GM23338 (cell line): ENCODE results near the gene TSHZ2. TPM values are rescaled to one million over a fixed set of nuclear protein-coding genes. Genes with fewer than 3 reads are reported as not detected.

ENCODE experiments used
- ATAC-seq: fragments of 200-7000 bp; cut with Tn5 transposase; 3 replicates; pipeline ENCODE4 v1.9.1; 2020
- DNase-seq: peaks from one replicate; pipeline ENCODE4 v3.0.0-alpha.2; 2015; ENCODE audit warnings: low spot score
- H2AFZ ChIP-seq: fragments of 200-600 bp; sonication (generic); 2 replicates; pipeline ENCODE4 v1.8.0; 2016; ENCODE audit warnings: antibody characterized with exemption, mild to moderate bottlenecking, moderate library complexity
- H3F3A ChIP-seq: fragments of 200-600 bp; sonication (generic); replicated peaks from 2 replicates; pipeline ENCODE4 v1.8.0; 2017; ENCODE audit warnings: antibody characterized with exemption, mixed run types, low read depth
- H3K27ac ChIP-seq: fragments of 200-600 bp; sonication (generic); 2 replicates; pipeline ENCODE4 v1.6.1; 2016; ENCODE audit warnings: low read depth
- H3K27me3 ChIP-seq: fragments of 200-600 bp; sonication (generic); 2 replicates; pipeline ENCODE4 v1.8.0; 2016; ENCODE audit warnings: mild to moderate bottlenecking, mixed run types, moderate library complexity; ENCODE audit not compliant: insufficient read depth
- H3K36me3 ChIP-seq: fragments of 200-600 bp; sonication (generic); 2 replicates; pipeline ENCODE4 v1.8.0; 2016; ENCODE audit warnings: mild to moderate bottlenecking; ENCODE audit not compliant: insufficient read depth
- H3K4me1 ChIP-seq: fragments of 200-600 bp; sonication (generic); 2 replicates; pipeline ENCODE4 v1.8.0; 2016; ENCODE audit warnings: mild to moderate bottlenecking, moderate library complexity; ENCODE audit not compliant: insufficient read depth
- H3K4me2 ChIP-seq: fragments of 200-600 bp; sonication (generic); 2 replicates; pipeline ENCODE4 v1.7.1; 2017; ENCODE audit warnings: mixed run types
- H3K4me3 ChIP-seq: fragments of 200-600 bp; sonication (generic); 2 replicates; pipeline ENCODE4 v1.6.1; 2016; ENCODE audit warnings: mixed run types
- H3K79me2 ChIP-seq: fragments of 200-600 bp; sonication (generic); replicated peaks from 2 replicates; pipeline ENCODE4 v1.8.0; 2017; ENCODE audit warnings: mild to moderate bottlenecking; ENCODE audit not compliant: insufficient read depth
- H3K9me2 ChIP-seq: fragments of 200-600 bp; sonication (generic); 2 replicates; pipeline ENCODE4 v1.8.0; 2017; ENCODE audit not compliant: insufficient read depth
- H4K20me1 ChIP-seq: fragments of 200-600 bp; sonication (generic); replicated peaks from 2 replicates; pipeline ENCODE4 v1.8.0; 2017; ENCODE audit warnings: mild to moderate bottlenecking; ENCODE audit not compliant: insufficient read depth
- H3K27ac Mint-ChIP-seq: 2 replicates; pipeline ENCODE4 v1.8.0; 2020; ENCODE audit warnings: inconsistent platforms, mild to moderate bottlenecking, moderate library complexity, mixed read lengths
- H3K27me3 Mint-ChIP-seq: 3 replicates; pipeline ENCODE4 v1.8.0; 2022; ENCODE audit warnings: low read depth, mild to moderate bottlenecking, moderate library complexity, mixed read lengths, inconsistent platforms; ENCODE audit not compliant: insufficient read depth, poor library complexity
- H3K36me3 Mint-ChIP-seq: 3 replicates; pipeline ENCODE4 v1.8.0; 2021; ENCODE audit warnings: low read depth, mild to moderate bottlenecking, inconsistent platforms, moderate library complexity, mixed read lengths
- H3K4me1 Mint-ChIP-seq: 3 replicates; pipeline ENCODE4 v1.8.0; 2020; ENCODE audit warnings: mild to moderate bottlenecking, inconsistent platforms, mixed read lengths
- H3K4me3 Mint-ChIP-seq: 3 replicates; pipeline ENCODE4 v1.8.0; 2021; ENCODE audit warnings: moderate library complexity, mild to moderate bottlenecking, inconsistent platforms, mixed read lengths
- H3K9me3 Mint-ChIP-seq: 3 replicates; pipeline ENCODE4 v1.8.0; 2020; ENCODE audit warnings: moderate library complexity, mild to moderate bottlenecking, inconsistent platforms, mixed read lengths
- CREB1 ChIP-seq: fragments of 250-450 bp; sonication (Bioruptor Pico); IDR thresholded peaks from 2 replicates; pipeline ENCODE4 v1.5.0; 2020; ENCODE audit warnings: low read depth, mild to moderate bottlenecking, moderate library complexity
- EZH2 ChIP-seq: fragments of 200-600 bp; sonication (generic); IDR thresholded peaks from one replicate; pipeline ENCODE4 v1.8.0; 2017; ENCODE audit warnings: antibody characterized with exemption, mild to moderate bottlenecking, low read depth; ENCODE audit not compliant: unreplicated experiment
- EZH2phosphoT487 ChIP-seq: fragments of 200-600 bp; sonication (generic); IDR thresholded peaks from one replicate; pipeline ENCODE4 v1.8.1; 2018; ENCODE audit warnings: antibody characterized with exemption; ENCODE audit not compliant: unreplicated experiment
- JUNB ChIP-seq: IDR thresholded peaks from one replicate; pipeline ENCODE4 v1.6.1; 2016; ENCODE audit warnings: antibody characterized with exemption; ENCODE audit not compliant: unreplicated experiment
- NANOG ChIP-seq: IDR thresholded peaks from 2 replicates; pipeline ENCODE4 v1.6.1; 2016; ENCODE audit warnings: antibody characterized with exemption, borderline replicate concordance
- POLR2AphosphoS5 ChIP-seq: IDR thresholded peaks from 2 replicates; pipeline ENCODE4 v1.6.1; 2016; ENCODE audit warnings: antibody characterized with exemption, low read depth
- STAT1 ChIP-seq: IDR thresholded peaks from one replicate; pipeline ENCODE4 v1.6.1; 2016; ENCODE audit warnings: antibody characterized with exemption; ENCODE audit not compliant: unreplicated experiment
- ZNF114 ChIP-seq: fragments of 250-450 bp; sonication (Bioruptor Pico); IDR thresholded peaks from 2 replicates; pipeline ENCODE4 v1.5.0; 2020; ENCODE audit warnings: mild to moderate bottlenecking, moderate library complexity
- ZNF331 ChIP-seq: fragments of 250-450 bp; sonication (Bioruptor Pico); IDR thresholded peaks from 2 replicates; pipeline ENCODE4 v1.5.0; 2020; ENCODE audit warnings: low read depth, mild to moderate bottlenecking, moderate library complexity
- polyA plus RNA-seq: library from polyadenylated mRNA; unstranded; fragments of >200 nt; fragmentation: Nextera tagmentation; extraction: Ambion mirVana; gene quantifications from 2 replicates; pipeline ENCODE4 v1.2.1, GENCODE V29; 2016
- total RNA-seq: library from RNA; depleted of rRNA; stranded (reverse); fragments of >200 nt; shearing (Covaris generic); gene quantifications from 2 replicates; pipeline ENCODE4 v1.2.3, GENCODE V29; 2014
- TF ChIP-seq, protein P1 (sequence below): fragments of 250-450 bp; sonication (Bioruptor Pico); IDR thresholded peaks from 2 replicates; pipeline ENCODE4 v1.5.0; 2020; ENCODE audit warnings: mild to moderate bottlenecking, moderate library complexity
- TF ChIP-seq, protein P2 (sequence below), 2 experiments: fragments of 200-600 bp in 1 of 2; sonication (generic) in 1 of 2; conservative IDR thresholded peaks; 2 replicates each; pipeline versions ENCODE4 v1.5.1 to v1.6.1; 2016 to 2017; ENCODE audit warnings: antibody characterized with exemption in 2 of 2, low read depth in 2 of 2, mild to moderate bottlenecking in 2 of 2, moderate library complexity in 1 of 2
- TF ChIP-seq, protein P3 (sequence below): IDR thresholded peaks from 2 replicates; pipeline ENCODE4 v1.6.1; 2016; ENCODE audit warnings: antibody characterized with exemption

Gene TSHZ2
- total and polyA plus RNA-seq, 2 experiments from 2014 or later, result 0.49 to 1.3 TPM

DNA sequence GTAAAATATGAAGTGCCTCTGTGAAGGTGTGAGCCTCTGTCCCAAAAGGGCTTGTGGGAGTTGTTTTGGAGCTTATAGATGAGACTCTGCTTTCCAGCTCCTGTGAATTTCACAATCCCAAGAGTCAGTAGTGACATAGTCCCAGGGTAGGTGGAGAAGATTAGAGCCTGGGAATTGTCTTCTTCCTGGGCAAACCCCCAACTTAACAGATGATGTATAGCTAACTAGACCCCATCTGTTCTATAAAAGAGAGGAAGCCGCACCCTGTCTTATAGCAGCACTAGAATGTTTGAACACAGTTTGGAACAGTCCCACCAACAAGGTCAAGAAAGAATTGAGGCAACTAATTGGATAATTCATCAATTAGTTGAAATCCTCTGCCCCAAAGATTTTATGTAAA lies 326.8 kb downstream of the TSHZ2 start:
- ATAC-seq (no peak), DNase-seq (no peak)
- H3K4me1 Mint-ChIP-seq, result no peaks in the 10 kb centered on the region
- H3K4me1 ChIP-seq, result no peaks in the 10 kb centered on the region
- no peak overlapping the region for H3K4me3 ChIP-seq
- H2AFZ ChIP-seq, result no peak overlapping the region
- H3K27ac ChIP-seq, result no peak overlapping the region
- no peaks in the 10 kb centered on the region for H3K36me3 Mint-ChIP-seq
- H3K36me3 ChIP-seq, result no peaks in the 10 kb centered on the region
- H3F3A ChIP-seq, result no peaks in the 10 kb centered on the region
- TF ChIP-seq ZNF114 (CRISPR knock-in tag) (no peak), POLR2AphosphoS5 (no peak)
- H3K4me3 Mint-ChIP-seq, result no peak overlapping the region
- H3K9me2 ChIP-seq, result no peaks in the 10 kb centered on the region
- no peak overlapping the region for H3K4me2 ChIP-seq
- no peaks in the 10 kb centered on the region for H3K79me2 ChIP-seq
- no peaks in the 10 kb centered on the region for H3K27me3 ChIP-seq
- H3K27ac Mint-ChIP-seq, result no peak overlapping the region
- no peaks in the 10 kb centered on the region for H3K9me3 Mint-ChIP-seq
- H4K20me1 ChIP-seq, result no peaks in the 10 kb centered on the region
- peaks cover 2% of the 10 kb centered on the region for H3K27me3 Mint-ChIP-seq

DNA sequence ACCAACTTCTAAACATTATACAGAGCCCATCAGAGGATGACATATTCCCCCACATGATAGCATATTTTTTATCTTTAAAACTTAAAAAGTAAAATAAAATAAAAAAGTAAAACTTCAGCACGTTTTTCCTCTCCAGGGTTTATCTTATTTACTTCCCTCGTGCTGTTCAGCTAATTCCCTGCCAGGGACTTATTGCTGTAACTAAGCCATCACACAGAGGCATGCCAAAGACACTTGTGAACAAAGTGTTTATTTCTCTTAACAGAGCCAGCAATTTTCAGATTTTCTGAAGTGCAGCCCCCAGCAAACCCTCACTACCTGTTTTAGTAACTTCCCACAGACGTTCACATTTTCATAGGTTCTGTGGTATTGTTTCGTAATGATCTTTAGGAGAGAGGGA lies 327.7 kb downstream of the TSHZ2 start:
- H3K27ac ChIP-seq, result no peak overlapping the region
- no peaks in the 10 kb centered on the region for H3K79me2 ChIP-seq
- H3K36me3 ChIP-seq, result no peaks in the 10 kb centered on the region
- no peaks in the 10 kb centered on the region for H3K9me2 ChIP-seq
- ATAC-seq, result no peak
- no peak overlapping the region for H3K4me3 ChIP-seq
- Mint-ChIP-seq H3K27ac (no peak overlapping the region), H3K4me3 (no peak overlapping the region), H3K9me3 (no peaks in the 10 kb centered on the region), H3K27me3 (no peaks in the 10 kb centered on the region), H3K4me1 (no peaks in the 10 kb centered on the region), H3K36me3 (no peaks in the 10 kb centered on the region)
- no peaks in the 10 kb centered on the region for H3K4me1 ChIP-seq
- H3K4me2 ChIP-seq, result no peak overlapping the region
- H2AFZ ChIP-seq, result 0 out of 2 replicates have a peak overlapping the region, but pooled peaks have one; percentile 28
- no peak for DNase-seq
- no peaks in the 10 kb centered on the region for H3F3A ChIP-seq
- H3K27me3 ChIP-seq, result no peaks in the 10 kb centered on the region
- H4K20me1 ChIP-seq, result no peaks in the 10 kb centered on the region
- TF ChIP-seq ZNF114 (CRISPR knock-in tag), result no peak
- TF ChIP-seq JUNB, result no peak
- no peak for TF ChIP-seq POLR2AphosphoS5
- TF ChIP-seq EZH2, result no peak
- TF ChIP-seq NANOG, result no peak
- TF ChIP-seq, protein P1, sequence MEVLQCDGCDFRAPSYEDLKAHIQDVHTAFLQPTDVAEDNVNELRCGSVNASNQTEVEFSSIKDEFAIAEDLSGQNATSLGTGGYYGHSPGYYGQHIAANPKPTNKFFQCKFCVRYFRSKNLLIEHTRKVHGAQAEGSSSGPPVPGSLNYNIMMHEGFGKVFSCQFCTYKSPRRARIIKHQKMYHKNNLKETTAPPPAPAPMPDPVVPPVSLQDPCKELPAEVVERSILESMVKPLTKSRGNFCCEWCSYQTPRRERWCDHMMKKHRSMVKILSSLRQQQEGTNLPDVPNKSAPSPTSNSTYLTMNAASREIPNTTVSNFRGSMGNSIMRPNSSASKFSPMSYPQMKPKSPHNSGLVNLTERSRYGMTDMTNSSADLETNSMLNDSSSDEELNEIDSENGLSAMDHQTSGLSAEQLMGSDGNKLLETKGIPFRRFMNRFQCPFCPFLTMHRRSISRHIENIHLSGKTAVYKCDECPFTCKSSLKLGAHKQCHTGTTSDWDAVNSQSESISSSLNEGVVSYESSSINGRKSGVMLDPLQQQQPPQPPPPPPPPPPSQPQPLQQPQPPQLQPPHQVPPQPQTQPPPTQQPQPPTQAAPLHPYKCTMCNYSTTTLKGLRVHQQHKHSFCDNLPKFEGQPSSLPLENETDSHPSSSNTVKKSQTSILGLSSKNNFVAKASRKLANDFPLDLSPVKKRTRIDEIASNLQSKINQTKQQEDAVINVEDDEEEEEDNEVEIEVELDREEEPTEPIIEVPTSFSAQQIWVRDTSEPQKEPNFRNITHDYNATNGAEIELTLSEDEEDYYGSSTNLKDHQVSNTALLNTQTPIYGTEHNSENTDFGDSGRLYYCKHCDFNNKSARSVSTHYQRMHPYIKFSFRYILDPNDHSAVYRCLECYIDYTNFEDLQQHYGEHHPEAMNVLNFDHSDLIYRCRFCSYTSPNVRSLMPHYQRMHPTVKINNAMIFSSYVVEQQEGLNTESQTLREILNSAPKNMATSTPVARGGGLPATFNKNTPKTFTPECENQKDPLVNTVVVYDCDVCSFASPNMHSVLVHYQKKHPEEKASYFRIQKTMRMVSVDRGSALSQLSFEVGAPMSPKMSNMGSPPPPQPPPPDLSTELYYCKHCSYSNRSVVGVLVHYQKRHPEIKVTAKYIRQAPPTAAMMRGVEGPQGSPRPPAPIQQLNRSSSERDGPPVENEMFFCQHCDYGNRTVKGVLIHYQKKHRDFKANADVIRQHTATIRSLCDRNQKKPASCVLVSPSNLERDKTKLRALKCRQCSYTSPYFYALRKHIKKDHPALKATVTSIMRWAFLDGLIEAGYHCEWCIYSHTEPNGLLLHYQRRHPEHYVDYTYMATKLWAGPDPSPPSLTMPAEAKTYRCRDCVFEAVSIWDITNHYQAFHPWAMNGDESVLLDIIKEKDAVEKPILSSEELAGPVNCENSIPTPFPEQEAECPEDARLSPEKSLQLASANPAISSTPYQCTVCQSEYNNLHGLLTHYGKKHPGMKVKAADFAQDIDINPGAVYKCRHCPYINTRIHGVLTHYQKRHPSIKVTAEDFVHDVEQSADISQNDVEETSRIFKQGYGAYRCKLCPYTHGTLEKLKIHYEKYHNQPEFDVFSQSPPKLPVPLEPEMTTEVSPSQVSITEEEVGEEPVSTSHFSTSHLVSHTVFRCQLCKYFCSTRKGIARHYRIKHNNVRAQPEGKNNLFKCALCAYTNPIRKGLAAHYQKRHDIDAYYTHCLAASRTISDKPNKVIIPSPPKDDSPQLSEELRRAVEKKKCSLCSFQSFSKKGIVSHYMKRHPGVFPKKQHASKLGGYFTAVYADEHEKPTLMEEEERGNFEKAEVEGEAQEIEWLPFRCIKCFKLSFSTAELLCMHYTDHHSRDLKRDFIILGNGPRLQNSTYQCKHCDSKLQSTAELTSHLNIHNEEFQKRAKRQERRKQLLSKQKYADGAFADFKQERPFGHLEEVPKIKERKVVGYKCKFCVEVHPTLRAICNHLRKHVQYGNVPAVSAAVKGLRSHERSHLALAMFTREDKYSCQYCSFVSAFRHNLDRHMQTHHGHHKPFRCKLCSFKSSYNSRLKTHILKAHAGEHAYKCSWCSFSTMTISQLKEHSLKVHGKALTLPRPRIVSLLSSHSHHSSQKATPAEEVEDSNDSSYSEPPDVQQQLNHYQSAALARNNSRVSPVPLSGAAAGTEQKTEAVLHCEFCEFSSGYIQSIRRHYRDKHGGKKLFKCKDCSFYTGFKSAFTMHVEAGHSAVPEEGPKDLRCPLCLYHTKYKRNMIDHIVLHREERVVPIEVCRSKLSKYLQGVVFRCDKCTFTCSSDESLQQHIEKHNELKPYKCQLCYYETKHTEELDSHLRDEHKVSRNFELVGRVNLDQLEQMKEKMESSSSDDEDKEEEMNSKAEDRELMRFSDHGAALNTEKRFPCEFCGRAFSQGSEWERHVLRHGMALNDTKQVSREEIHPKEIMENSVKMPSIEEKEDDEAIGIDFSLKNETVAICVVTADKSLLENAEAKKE (CRISPR knock-in tag), result no peak
- TF ChIP-seq, protein P2, sequence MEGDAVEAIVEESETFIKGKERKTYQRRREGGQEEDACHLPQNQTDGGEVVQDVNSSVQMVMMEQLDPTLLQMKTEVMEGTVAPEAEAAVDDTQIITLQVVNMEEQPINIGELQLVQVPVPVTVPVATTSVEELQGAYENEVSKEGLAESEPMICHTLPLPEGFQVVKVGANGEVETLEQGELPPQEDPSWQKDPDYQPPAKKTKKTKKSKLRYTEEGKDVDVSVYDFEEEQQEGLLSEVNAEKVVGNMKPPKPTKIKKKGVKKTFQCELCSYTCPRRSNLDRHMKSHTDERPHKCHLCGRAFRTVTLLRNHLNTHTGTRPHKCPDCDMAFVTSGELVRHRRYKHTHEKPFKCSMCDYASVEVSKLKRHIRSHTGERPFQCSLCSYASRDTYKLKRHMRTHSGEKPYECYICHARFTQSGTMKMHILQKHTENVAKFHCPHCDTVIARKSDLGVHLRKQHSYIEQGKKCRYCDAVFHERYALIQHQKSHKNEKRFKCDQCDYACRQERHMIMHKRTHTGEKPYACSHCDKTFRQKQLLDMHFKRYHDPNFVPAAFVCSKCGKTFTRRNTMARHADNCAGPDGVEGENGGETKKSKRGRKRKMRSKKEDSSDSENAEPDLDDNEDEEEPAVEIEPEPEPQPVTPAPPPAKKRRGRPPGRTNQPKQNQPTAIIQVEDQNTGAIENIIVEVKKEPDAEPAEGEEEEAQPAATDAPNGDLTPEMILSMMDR (conservative IDR thresholded peaks at IDR 0.05; ENCODE audit: low read depth in 2 of 2), result no peak
- TF ChIP-seq EZH2phosphoT487, result no peak
- TF ChIP-seq CREB1 (CRISPR knock-in tag), result no peak
- TF ChIP-seq, protein P3, sequence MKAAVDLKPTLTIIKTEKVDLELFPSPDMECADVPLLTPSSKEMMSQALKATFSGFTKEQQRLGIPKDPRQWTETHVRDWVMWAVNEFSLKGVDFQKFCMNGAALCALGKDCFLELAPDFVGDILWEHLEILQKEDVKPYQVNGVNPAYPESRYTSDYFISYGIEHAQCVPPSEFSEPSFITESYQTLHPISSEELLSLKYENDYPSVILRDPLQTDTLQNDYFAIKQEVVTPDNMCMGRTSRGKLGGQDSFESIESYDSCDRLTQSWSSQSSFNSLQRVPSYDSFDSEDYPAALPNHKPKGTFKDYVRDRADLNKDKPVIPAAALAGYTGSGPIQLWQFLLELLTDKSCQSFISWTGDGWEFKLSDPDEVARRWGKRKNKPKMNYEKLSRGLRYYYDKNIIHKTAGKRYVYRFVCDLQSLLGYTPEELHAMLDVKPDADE, result no peak
- TF ChIP-seq ZNF331 (CRISPR knock-in tag), result no peak
- TF ChIP-seq STAT1, result no peak
